HG03025 (cell line): ENCODE measurements around the gene BACE2.
"Not testable (repeated sequence)": the region's sequence is repeated elsewhere in the genome, so short reads cannot be mapped to it uniquely, and the experiment has no call there.

Experiments used
- ATAC-seq: cut with Tn5 transposase; IDR thresholded peaks from one replicate; pipeline ENCODE4 v1.9.1; 2021; ENCODE audit warnings: mild to moderate bottlenecking, moderate library complexity; ENCODE audit not compliant: unreplicated experiment, low FRiP score

BACE2 gene

DNA sequence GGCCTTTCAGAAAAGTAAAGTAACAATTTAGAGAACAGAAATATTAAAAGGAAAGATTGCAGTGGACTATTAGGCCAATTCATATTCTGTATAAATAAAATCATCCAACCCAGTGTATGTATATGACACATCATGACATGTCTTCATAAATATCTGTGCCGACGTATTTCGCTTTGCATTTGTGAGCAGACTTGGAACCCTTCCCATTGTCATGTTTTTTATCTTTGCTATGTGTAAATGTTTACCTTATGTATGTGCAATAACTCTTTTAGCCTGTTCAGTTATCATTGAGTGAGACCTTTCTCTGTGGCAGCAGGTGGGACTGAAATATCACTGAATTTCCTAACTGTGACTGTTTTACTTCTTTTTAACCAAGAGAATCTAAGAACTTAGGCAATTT, 90.7 kb downstream of the BACE2 start:
- ATAC-seq: no peak

DNA sequence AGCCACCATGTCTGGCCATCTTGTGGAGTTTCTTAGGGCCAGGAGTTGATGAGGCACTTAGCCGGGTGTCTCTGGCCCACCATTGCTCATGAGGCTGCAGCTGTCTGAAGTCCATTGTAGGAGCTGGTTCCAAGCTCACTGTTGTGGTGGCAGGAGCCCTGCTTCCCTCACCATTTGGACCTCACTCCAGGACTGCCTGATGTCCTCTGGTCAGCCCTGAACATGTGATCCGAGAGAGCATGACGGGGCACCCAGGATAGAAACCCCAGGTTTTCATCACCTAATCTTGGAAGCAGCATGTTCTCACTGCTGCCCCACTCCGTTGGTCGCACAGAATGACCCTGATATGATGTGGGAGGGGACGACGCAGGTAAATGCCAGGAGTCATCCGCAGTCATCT, 92.5 kb downstream of the BACE2 start:
- no peak for ATAC-seq

DNA sequence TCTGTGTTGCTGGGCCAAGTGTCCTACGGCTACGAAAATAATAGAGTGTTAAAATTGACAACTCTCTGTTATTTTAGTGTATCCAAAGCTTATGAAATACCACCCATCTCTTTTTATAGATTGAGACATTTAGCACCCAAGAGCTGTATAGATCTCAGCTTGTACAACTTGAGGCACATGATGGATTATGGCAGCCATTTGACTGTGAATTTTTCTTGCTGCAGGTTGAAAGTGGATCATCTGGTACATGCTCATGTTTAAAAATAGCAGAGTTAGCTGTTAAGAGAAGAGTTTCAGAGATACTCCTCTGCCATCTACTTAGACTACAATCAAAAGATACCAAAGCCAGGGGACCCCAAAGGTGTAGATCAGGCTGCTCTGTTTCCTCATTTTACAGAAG, 99.4 kb downstream of the BACE2 start:
- ATAC-seq: no peak

DNA sequence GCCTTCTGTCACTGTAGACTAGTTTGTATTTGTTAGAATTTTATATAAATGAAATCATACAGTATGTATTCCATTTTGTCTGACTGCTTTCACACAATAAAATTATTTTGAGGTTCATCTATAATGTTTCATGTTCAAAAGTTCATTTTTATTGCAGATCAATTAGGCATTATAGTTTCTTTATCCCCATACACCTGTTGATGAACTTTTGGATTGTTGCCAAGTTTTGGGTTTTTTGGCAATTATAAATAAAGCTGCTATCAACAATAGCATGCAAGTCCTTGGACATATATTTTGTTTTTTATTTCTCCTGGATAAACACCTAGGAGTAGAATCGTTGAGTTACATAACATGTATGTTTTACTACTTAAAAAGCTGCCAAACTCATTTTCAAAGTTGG, 101.6 kb downstream of the BACE2 start:
- ATAC-seq: no peak

DNA sequence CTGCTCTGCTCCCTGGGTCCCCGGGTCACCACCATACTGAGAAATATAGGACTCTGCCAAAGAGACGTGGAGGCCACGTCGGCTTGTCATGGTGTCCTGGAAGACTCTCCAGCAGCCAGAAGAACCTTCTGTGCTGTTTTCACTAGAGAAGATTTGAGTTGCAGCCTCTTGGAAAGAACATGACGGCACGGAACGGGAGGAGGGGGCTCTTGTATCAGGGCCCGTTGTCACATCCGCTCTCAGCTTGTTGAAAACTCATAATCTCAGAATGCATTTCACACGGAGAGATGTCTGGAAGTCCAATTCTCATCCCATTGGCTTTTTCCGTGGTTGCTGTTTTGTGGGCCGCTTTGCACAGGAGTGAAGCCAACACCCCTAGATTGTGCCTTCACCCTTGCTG, 109.2 kb downstream of the BACE2 start:
- no peak for ATAC-seq

DNA sequence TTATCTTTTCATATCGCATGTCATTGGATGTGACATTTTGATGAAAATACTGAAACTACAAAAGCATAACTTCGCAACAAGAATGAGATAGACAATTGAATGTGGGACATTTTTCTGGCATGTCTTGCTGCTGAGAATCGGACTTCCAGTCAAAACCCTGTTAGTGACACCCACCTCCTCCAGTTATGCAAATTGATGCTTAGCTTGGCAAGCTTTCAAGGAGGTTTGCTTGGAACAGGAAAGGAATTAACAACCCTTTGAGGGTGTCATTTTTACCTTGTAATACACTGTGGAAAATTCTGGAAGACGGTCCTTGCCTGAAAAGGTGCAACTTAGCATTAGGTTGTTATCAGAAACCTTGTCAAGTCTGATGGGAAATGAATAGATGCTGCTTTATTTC, 109.9 kb downstream of the BACE2 start:
- no peak for ATAC-seq

DNA sequence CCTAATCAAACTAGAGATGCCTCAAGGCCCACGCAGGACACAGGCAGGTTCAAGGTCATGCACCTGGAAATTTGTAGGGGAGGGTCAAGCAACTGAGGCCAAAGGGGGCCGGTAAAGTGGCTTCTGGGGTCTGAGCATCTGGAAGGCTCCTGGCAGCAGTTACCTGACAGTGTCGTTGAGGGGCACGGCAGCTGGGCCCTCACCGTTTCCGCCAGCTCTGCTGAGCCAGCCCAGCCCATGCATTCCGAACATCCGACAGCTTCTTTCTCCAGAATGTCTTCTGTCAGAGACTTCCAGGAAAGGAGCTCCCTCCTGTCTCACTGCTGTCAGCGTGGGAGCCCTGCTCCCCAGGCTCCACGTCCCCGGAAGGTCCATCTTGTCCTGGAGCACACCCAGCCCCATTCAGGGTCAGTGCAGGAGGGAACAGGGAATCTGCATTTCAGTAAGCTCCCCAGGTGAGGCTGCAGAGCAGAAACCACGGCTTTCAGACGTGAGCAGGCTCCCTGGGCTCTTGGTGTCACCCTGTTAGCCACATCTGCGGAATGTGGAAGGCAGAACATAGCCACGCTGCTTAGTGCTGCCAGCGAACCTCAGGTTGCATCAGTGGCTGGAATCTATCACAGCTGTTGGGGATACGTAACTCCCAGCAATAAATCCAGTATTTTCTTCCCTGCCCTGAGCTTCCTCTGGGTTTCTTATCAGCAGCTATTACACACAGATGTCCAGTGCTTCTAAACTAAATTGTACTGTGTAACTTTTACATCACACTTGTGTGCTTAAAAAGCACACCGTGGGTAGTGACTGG, 112.4 kb downstream of the BACE2 start:
- no peak for ATAC-seq

DNA sequence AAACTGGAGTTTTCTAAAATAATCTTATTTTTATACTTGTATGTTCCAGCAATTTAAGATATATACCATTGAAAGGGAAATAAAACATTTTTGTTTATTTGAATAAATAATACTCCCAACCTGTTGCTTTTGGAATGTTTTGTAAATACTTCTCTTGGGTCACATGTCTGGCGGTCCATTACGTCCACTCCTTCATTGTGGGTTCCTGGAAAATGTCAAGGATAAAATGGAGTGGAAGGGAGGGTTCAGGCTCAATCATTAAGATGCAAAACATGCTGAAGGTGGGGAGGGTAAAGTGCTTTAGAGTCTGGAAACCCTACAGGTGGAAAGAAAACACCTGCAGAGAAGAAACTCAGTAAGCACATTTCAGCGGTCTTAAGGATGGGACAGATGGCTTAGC, 114.5 kb downstream of the BACE2 start:
- no peak for ATAC-seq

DNA sequence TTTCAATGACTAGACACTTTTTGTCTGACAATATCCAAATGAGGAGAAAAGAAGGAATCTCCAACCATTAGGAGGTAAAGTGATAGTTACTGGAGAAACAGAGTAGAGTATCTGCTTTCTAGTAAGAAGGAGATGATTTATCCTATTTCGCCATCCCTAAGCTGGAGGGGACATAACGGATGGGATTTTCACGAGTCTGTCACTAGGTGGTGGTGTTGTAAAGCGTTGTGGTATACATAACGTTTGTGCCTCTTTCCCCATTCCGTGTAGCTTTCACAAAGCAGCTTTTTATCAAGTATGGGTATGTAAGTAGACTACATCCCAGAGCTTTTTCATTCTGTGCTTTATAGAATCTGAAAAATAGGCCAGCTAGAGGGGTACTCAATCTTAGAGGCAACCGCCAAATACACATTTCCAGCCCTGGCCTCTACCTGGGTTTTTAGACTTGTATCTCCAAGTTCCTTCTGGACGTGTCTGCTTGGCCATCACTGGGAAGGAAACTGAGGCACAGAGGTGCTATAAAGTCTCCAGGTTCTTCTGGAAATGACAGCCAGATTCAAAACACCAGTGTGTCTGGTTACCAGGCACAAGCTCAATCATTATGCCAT, 115.4 kb downstream of the BACE2 start:
- no peak for ATAC-seq

DNA sequence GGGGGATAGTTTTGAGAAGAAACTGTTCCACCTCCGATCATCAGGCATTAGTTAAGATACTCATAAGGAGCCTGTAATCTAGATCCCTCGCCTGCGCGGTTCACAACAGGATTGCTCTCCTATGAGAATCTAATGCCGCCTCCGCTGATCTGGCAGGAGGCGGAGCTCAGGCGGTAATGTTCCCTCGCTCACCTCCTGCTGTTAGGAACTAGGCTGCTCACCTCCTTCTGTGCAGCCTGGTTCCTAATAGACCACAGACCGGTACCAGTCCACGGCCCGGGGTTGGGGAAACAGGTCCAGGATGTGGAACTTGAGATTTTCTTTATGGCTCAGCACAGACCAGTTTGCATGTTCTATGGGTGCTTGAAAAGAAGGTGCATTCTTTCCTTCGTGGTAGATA, 121.5 kb downstream of the BACE2 start:
- no peak for ATAC-seq

DNA sequence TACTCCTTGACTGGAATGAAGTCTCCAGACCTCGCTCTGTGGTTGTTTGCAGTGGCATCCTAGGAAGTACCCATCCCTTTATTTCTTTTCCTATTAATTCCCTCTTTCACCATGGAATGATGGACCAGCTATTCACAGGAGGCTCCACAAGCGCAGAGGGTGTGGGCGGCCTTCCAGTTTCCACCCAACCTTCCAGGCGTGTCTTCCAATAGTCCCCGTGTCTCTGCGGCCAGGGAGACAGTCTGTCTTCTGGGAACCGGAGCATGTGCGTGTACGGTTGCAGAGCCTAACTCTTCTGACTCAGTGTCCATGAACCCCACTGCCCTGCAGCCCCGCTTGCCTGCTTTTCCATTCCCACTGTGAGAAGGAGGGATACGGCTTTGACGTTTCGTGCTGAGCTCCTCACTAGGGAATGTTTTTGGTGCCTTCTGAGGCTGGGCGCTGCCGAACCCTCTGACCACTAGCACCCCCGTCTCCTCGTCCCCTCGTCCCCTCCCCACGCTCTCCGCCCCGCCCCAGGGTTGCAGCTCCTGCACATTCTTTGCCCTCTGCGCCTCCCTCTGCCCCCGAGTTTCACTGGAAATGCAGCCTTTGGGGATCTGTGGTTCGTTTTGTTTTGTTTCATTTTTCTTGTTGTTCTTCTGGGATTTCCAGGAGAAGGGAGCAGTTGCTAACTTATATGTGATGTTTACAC, 122.3 kb downstream of the BACE2 start:
- no peak for ATAC-seq

DNA sequence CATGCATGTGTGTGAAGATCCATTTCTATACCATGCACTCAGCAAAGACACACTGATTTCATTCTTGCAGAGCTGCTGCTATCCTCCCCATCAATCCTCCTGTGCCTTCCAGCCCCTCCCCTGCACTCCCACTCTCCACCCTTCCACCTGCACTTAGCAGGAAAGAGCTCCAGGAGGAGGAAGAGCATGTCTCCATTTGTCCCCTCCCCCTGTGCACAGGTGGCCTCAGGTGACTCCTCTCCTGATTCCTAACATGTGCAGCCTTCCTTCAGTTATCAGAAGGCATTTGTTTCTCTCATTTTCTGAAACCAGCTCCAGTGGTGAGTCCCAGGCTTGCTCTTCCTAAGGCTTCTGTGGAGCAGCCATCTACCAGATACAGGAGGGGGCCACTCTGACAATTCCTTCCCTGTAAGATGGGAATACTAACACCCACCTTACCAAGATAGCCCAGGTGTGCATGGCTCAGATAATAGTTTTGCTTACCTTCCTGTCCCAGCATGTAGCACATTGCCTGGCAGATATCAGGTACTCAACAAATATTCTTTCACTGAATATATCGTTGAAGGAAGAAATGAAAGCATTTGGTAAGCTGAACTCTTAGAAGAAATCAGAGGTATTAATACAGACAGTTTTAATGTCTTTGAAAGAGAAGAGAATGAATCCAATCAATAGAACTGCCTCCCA, 126.7 kb downstream of the BACE2 start:
- ATAC-seq: no peak

DNA sequence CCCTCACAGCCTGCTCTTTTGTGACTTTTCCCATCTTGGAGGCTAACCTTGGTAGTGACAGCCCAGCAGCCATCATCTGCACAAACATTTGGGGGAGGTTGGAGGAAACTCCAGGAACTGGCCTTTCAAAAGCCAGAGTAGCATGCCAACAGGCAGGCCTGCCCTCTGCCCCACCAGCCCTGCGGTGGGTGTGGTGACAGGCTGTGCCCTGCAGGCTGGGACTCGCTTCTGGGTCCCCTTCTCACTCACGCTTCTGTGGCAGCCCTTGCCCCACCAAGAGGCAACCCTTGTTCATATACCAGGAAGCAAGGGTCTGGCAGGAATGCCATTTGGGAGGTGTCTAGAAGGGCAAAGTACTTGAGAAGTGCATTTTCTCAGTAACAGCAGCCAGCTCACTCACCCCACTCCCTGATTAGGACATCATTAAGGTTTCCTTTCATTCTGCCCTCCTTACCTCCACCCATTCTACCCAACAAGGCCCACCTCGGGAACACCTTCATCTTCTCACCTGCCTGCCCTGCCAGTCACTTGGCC, 127.8 kb downstream of the BACE2 start:
- no peak for ATAC-seq

DNA sequence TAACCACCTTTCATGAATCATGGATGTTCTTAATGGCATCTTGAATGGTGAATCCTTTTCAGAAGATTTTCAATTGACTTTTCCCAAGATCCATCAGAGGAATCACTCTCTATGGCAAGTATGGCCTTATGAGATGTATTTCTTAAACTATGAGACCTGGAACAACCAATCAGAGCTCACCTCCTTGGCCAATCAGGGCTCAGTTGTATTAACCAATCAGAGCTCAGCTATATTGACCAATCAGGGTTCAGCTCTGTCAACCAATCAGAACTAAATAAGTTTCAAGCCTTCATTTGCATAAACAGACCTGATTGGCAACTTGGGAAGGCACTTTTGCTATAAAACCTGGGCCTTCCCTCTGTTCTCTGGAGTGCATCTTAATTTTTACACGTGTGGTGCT, 135.0 kb downstream of the BACE2 start:
- no peak for ATAC-seq

DNA sequence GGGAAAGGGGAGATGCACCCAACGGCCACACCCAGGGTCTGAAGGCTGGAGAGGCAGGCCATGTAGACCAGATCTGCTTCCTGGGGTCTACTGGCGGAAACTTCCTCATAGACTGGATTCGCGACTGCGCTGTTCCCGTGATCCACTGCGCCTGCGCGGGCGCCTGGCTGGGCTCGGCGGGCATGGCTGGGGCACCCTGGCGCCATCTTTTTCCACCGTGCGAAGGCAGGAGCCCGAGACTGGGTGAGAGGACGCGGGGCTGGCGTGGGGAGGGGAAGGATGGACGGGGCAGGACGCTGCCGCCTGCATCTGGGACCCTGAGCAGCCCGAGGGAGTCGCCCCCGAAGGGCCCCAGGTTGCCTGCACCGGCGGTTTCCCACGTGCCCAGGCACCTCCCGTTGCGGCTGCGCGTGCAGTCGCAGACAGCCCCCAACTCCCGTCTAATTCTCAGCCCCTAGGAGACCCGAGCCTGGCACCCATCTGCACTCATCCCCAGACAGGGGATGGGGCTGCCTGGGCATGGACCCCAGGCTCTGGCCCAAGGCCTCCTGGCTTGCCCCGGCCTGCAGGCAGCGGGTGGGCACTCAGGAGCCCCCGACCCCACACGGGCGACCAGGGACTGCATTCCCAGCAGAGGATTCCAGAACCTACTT, 136.2 kb downstream of the BACE2 start:
- ATAC-seq: no peak

DNA sequence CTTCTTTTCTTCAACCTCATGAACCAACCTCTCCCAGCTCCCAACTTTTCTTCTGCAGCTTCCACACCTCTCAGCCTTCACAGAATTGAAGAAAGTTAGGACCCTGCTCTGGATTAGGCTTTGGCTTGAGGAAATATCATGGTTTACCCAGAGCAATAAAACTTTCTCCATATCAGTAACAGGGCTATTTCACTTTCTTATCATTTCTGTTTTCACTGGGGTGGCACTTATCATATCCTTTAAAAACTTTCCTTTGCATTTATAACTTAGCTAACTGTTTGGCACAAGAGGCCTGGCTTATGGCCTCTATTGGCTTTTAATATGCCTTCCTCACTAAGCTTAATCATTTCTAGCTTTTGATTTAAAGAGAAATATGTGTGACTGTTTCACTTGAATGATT, 139.3 kb downstream of the BACE2 start:
- ATAC-seq: no peak

DNA sequence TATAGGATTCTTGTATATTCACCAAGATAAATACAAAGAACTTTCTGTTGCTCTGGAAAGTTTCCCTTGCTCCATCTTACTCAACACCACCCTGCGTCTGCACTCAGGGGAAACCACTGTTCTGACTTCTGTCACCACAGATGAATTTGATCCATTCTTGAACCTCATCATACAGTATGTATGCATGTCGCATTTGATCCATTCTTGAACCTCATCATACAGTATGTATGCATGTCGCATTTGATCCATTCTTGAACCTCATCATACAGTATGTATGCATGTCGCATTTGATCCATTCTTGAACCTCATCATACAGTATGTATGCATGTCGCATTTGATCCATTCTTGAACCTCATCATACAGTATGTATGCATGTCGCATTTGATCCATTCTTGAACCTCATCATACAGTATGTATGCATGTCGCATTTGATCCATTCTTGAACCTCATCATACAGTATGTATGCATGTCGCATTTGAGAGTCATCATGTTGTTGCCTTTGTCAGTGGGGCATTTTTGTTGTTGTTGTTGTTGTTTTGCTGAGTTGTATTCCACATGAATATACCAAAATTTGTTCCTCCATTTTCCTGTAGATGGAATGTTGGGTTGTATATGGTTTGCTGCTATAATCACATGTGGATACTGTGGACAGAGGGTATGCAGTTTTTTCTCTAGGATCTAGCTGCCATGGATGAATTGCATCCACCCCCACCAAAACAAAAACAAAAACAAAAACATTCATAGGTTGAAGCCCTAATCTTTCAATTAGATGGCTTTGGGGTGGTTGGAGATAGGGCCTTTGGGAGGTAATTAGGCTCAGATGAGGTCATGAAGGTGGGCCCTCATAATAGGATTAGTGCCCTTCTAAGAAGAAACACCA, 145.6 kb downstream of the BACE2 start:
- ATAC-seq: not testable (repeated sequence)

DNA sequence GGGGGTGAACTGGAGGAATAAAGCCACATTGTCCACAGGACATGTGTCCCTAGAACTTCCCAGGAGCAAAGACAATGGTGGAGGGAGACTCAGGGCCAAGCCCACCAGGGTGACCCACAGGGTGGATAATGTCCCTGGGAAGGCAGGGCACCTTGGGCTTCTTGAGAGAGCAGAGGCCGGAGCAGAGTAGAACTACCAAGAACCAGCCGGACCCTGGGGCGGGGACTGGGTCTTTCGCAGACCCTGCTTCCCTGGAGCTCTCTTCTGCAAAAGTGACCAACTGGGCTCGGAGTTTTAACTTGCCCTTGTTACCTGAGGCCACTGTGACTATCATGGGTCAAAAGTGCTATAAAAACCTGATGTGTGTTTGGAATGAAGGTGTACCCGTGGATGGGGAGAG, 147.8 kb downstream of the BACE2 start:
- no peak for ATAC-seq

DNA sequence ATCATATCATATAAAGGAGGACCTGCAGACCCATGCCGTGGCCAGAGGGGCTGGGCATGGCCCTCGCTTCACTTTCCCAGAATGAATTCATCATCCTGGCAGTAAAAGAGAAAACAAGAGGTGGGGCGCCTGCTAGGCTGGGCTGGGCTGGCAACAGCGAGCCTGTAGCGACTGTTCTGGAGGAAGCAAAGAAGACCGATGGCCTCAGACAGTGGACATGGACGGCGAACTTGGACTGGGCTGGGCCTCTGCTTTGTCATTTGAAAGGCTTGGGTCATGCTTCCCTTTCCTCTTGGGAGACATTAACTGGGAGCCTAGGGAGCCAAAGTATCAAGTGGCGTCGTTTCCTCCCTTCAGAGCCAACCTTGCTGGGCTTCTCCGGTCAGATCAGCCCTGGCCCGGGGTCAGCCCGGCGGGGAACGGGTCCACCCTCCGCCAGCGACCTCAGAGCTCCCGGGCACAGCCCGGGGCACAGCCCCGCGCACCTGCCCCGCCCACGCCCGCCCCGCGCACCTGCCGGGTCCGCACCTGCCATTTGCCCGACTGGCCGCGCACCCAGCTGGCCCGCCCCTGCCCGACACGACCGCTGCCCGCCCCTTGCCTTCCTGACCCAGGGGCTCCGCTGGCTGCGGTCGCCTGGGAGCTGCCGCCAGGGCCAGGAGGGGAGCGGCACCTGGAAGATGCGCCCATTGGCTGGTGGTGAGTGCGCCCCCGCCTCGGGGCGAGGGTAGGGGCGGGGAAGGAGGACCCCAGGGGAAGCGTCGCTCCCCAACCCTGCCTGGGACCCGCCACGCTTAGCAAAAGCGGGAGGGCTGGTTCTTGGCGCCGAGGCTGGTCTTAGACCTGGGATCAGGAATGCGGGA, 148.5 kb downstream of the BACE2 start, which contains the start of gene FAM3B:
Gene FAM3B, plus strand, starts transcription at position 602 of the 863 bp plus-strand sequence. Its CDS starts 79 bp downstream, at position 681.
- ATAC-seq: no peak
